GM13977 (cell line): ENCODE measurements around the gene NOS1AP.

Source experiments
- DNase-seq: peaks from one replicate; pipeline ENCODE4 v3.0.0; 2012; ENCODE audit warnings: low spot score
- CTCF ChIP-seq: IDR thresholded peaks from 2 replicates; pipeline ENCODE4 v1.5.1; 2012; ENCODE audit warnings: mild to moderate bottlenecking, control low read depth; ENCODE audit not compliant: insufficient read depth; ENCODE audit errors: extremely low read depth, missing control alignments
- in situ Hi-C: fragments of 300-500 bp; cut with MboI; formaldehyde crosslinking; loops from one replicate; pipeline ENCODE4 v1.12.0; 2022; ENCODE audit warnings: low sequenced_read_pairs, low pct_unique_long_range_greater_than_20kb, mixed read lengths, inconsistent platforms; ENCODE audit not compliant: unreplicated experiment

Gene NOS1AP

GRCh38 chr1:162270016-162270770 lies 200.7 kb downstream of the NOS1AP start:
- in situ Hi-C loops, result no loop called here
- no peak for TF ChIP-seq CTCF
- DNase-seq, result no peak

- in situ Hi-C loops, result no loop called here
- no peak for DNase-seq
- no peak for TF ChIP-seq CTCF
Measured at GRCh38 chr1:162271972-162272371, 202.5 kb downstream of the NOS1AP start.

GRCh38 chr1:162272419-162272818 lies 202.9 kb downstream of the NOS1AP start:
- no peak for DNase-seq
- in situ Hi-C loops, result no loop called here
- no peak for TF ChIP-seq CTCF

- no peak for DNase-seq
- in situ Hi-C loops, result no loop called here
- TF ChIP-seq CTCF, result no peak
Measured at GRCh38 chr1:162275622-162276175, 206.2 kb downstream of the NOS1AP start.

- TF ChIP-seq CTCF, result peak; percentile 32
- peak; percentile 47 for DNase-seq
- in situ Hi-C loops, result no loop called here
Measured at GRCh38 chr1:162276493-162276892, 207.0 kb downstream of the NOS1AP start.

GRCh38 chr1:162279136-162279498 lies 209.6 kb downstream of the NOS1AP start:
- TF ChIP-seq CTCF, result no peak
- no peak for DNase-seq
- in situ Hi-C loops, result no loop called here
